Esophagus squamous epithelium (tissue), 5 donors: ENCODE results near the gene SLC35A2. TPM values are rescaled to one million over a fixed set of nuclear protein-coding genes. Genes with fewer than 3 reads are reported as not detected.
"Not testable (repeated sequence)": the region's sequence is repeated elsewhere in the genome, so short reads cannot be mapped to it uniquely, and the experiment has no call there.

Source experiments
- DNase-seq: peaks from one replicate; lab custom pipeline; 2025; lab: John Stamatoyannopoulos, UW
- H3K27ac ChIP-seq, 4 donors: fragments of 200-600 bp; sonication (generic); one replicate each; pipeline ENCODE4 v1.5.1; 2016 to 2019; ENCODE audit warnings: mild to moderate bottlenecking in 1 of 4
- H3K27me3 ChIP-seq, 4 donors: fragments of 200-600 bp; sonication (generic); 1 replicate in 3 of 4; 2 replicates in 1 of 4; pipeline versions ENCODE4 v1.5.1 to v1.6.0; 2017 to 2021; ENCODE audit warnings: antibody characterized with exemption in 1 of 4
- H3K36me3 ChIP-seq, 3 donors: fragments of 200-600 bp; sonication (generic); one replicate each; pipeline ENCODE4 v1.5.1; 2016 to 2019
- H3K4me1 ChIP-seq, 3 donors: fragments of 200-600 bp; sonication (generic); one replicate each; pipeline ENCODE4 v1.5.1; 2017 to 2019
- H3K4me3 ChIP-seq, 4 donors: fragments of 200-600 bp; sonication (generic); 1 replicate in 3 of 4; 2 replicates in 1 of 4; pipeline ENCODE4 v1.5.1; 2016 to 2019; ENCODE audit warnings: mild to moderate bottlenecking in 2 of 4, moderate library complexity in 1 of 4
- H3K9me3 ChIP-seq, 3 donors: fragments of 200-600 bp; sonication (generic); one replicate each; pipeline ENCODE4 v1.5.1; 2016 to 2019
- CTCF ChIP-seq, 6 experiments: fragments of 450-650 bp in 4 of 6; fragments of 200-600 bp in 2 of 6; sonication (generic) in 2 of 6; IDR thresholded peaks; one replicate each; pipeline ENCODE4 v1.5.1; 2016 to 2019; ENCODE audit warnings: antibody characterized with exemption in 6 of 6, mild to moderate bottlenecking in 4 of 6, moderate library complexity in 4 of 6
- POLR2A ChIP-seq, 4 donors: fragments of 450-650 bp; IDR thresholded peaks; one replicate each; pipeline ENCODE4 v1.6.1; 2017; ENCODE audit warnings: antibody characterized with exemption in 4 of 4, mild to moderate bottlenecking in 4 of 4, moderate library complexity in 3 of 4
- WGBS, 2 donors: methylation state at CpG; one replicate each; pipeline ENCODE4 v1.1.5; 2018; 5-methylcytosine and 5-hydroxymethylcytosine counted together
- intact Hi-C: fragments of 100-400 bp; cut with DNase I; formaldehyde crosslinking; loops from one replicate; pipeline ENCODE4 v1.15.0; 2022
- small RNA-seq, 4 donors: library from RNA; depleted of rRNA; stranded (forward); fragments of <200 nt; gene quantifications; one replicate each; pipeline ENCODE3, GENCODE V24; 2016
- total RNA-seq, 4 donors: library from RNA; depleted of rRNA; stranded (reverse); fragments of >200 nt; gene quantifications; one replicate each; pipeline ENCODE4 v1.1.0, GENCODE V29; 2016
- donor health status: DM: yes; HTN: yes; CAD: no.

SLC35A2 gene
- total RNA-seq, 4 donors from 2014 or later, result 13.7 to 28.9 (median 21.0) TPM

- intact Hi-C loops, result no loop called here
- Histone ChIP-seq H3K27ac (no peak overlapping the region), H3K4me3 (no peak overlapping the region), H3K9me3 (no peaks in the 10 kb centered on the region), H3K36me3 (no peaks in the 10 kb centered on the region), H3K4me1 (no peaks in the 10 kb centered on the region), H3K27me3 (no peaks in the 10 kb centered on the region)
- no peak for TF ChIP-seq POLR2A (IDR thresholded peaks at IDR 0.05)
- TF ChIP-seq CTCF (IDR thresholded peaks at IDR 0.05), result no peak
- WGBS, 2 donors, result 26 to 45% methylated on average over 4 of the region's 4 CpGs
- DNase-seq, result no peak
Observed at GRCh38 chrX:48864210-48864609, 47.2 kb downstream of the SLC35A2 start.

GRCh38 chrX:48854898-48855297, 56.5 kb downstream of the SLC35A2 start:
- intact Hi-C loops, result no loop called here
- Histone ChIP-seq H3K4me3 (no peak overlapping the region), H3K27me3 (no peaks in the 10 kb centered on the region), H3K27ac (no peak overlapping the region), H3K9me3 (no peaks in the 10 kb centered on the region), H3K36me3 (no peaks in the 10 kb centered on the region), H3K4me1 (no peaks in the 10 kb centered on the region)
- no peak for TF ChIP-seq POLR2A (IDR thresholded peaks at IDR 0.05)
- TF ChIP-seq CTCF (IDR thresholded peaks at IDR 0.05), result peak in 1 of 6 experiments; percentile 14
- DNase-seq, result no peak
- WGBS, 2 donors, result 15 to 49% methylated on average over 5 of the region's 5 CpGs

- H3K9me3 ChIP-seq, H3K27ac ChIP-seq, DNase-seq, H3K27me3 ChIP-seq, H3K4me3 ChIP-seq, H3K36me3 ChIP-seq, intact Hi-C loops, H3K4me1 ChIP-seq: not testable (repeated sequence)
- 67 to 84% methylated on average over 1 to 8 of the region's 12 CpGs for WGBS, 2 donors
Observed at GRCh38 chrX:48854121-48854804, 57.2 kb downstream of the SLC35A2 start.

- not testable (repeated sequence) for DNase-seq
Observed at GRCh38 chrX:48853494-48853893, 58.0 kb downstream of the SLC35A2 start.

More at GRCh38 chrX:48853494-48853893, 58.0 kb downstream of the SLC35A2 start:
- H3K4me1 ChIP-seq, H3K27ac ChIP-seq, H3K36me3 ChIP-seq, H3K27me3 ChIP-seq, intact Hi-C loops, H3K9me3 ChIP-seq, H3K4me3 ChIP-seq: not testable (repeated sequence)

Small RNA genes lying within 50 kb of the gene (small RNA-seq; reads per million reads assigned to genes)
- 0 to 0.14 (median 0) reads per million in 4 donors for gene RNU6-722P

Other genes starting within 250 kb of the SLC35A2 start
- gene WAS, start 227.8 kb downstream of the SLC35A2 start, total RNA-seq, result 1 to 10 TPM; 1.2 to 7.1 (median 3.7) TPM
- 10 to 100 TPM in 1 of 4 donors, 1 to 10 TPM in 3; 4.6 to 12.1 (median 8.2) TPM for gene SUV39H1, start 214.9 kb downstream of the SLC35A2 start, total RNA-seq
- not detected for gene GLOD5, start 149.9 kb downstream of the SLC35A2 start, total RNA-seq
- gene GATA1, start 125.1 kb downstream of the SLC35A2 start, total RNA-seq, result not detected
- gene HDAC6, start 109.6 kb downstream of the SLC35A2 start, total RNA-seq, result 10 to 100 TPM; 39.9 to 54.9 (median 48.2) TPM
- gene ERAS, start 85.1 kb downstream of the SLC35A2 start, total RNA-seq, result not detected
- 1 to 10 TPM in 2 of 4 donors, under 1 TPM in 1, not detected in 1; 0.44 to 2.3 (median 1.3) TPM for gene PCSK1N, start 76.0 kb downstream of the SLC35A2 start, total RNA-seq
- 10 to 100 TPM; 27.1 to 58.9 (median 34.6) TPM for gene TIMM17B, start 13.9 kb downstream of the SLC35A2 start, total RNA-seq
- 10 to 100 TPM; 45.3 to 87.4 (median 53.0) TPM for gene PQBP1, start 13.7 kb downstream of the SLC35A2 start, total RNA-seq
- 1 to 10 TPM; 3.3 to 9.7 (median 7.6) TPM for gene PIM2, start 7.4 kb upstream of the SLC35A2 start, total RNA-seq
- gene OTUD5, start 46.0 kb upstream of the SLC35A2 start, total RNA-seq, result 10 to 100 TPM; 15.7 to 28.4 (median 24.3) TPM
- under 1 TPM in 3 of 4 donors, not detected in 1; 0.04 to 0.57 (median 0.53) TPM for gene KCND1, start 60.2 kb upstream of the SLC35A2 start, total RNA-seq
- 10 to 100 TPM; 15.4 to 28.4 (median 22.9) TPM for gene GRIPAP1, start 90.6 kb upstream of the SLC35A2 start, total RNA-seq
- 10 to 100 TPM; 24.3 to 48.4 (median 43.1) TPM for gene TFE3, start 131.7 kb upstream of the SLC35A2 start, total RNA-seq
- gene CCDC120, start 147.4 kb upstream of the SLC35A2 start, total RNA-seq, result 10 to 100 TPM; 11.7 to 40.3 (median 22.6) TPM
- 1 to 10 TPM; 2.3 to 9.5 (median 5.9) TPM for gene PRAF2, start 162.4 kb upstream of the SLC35A2 start, total RNA-seq
- gene WDR45, start 168.2 kb upstream of the SLC35A2 start, total RNA-seq, result 10 to 100 TPM; 30.1 to 78.0 (median 37.0) TPM
- gene GPKOW, start 212.1 kb upstream of the SLC35A2 start, total RNA-seq, result 10 to 100 TPM; 16.2 to 21.5 (median 19.2) TPM